ENCODE results near the gene CLCF1.

Gene CLCF1

GRCh38 chr11:67374571-67375281, 1.3 kb upstream of the CLCF1 start:
- DNase-seq, result no peak

GRCh38 chr11:67373648-67374570, 511 bp upstream of the CLCF1 start:
- no peak for DNase-seq

- DNase-seq, result no peak
Observed at GRCh38 chr11:67372321-67372992, 941 bp downstream of the CLCF1 start.

- no peak for DNase-seq
Observed at GRCh38 chr11:67371911-67372320, 1.5 kb downstream of the CLCF1 start.

- no peak for DNase-seq
Observed at GRCh38 chr11:67371189-67371910, 2.0 kb downstream of the CLCF1 start.

GRCh38 chr11:67370351-67371076, 2.9 kb downstream of the CLCF1 start:
- DNase-seq, result no peak

- no peak for DNase-seq
Observed at GRCh38 chr11:67369801-67370284, 3.6 kb downstream of the CLCF1 start.

GRCh38 chr11:67369275-67369674, 4.1 kb downstream of the CLCF1 start:
- no peak for DNase-seq

- no peak for DNase-seq
Observed at GRCh38 chr11:67368621-67369020, 4.8 kb downstream of the CLCF1 start.

GRCh38 chr11:67367761-67368227, 5.6 kb downstream of the CLCF1 start:
- no peak for DNase-seq

GRCh38 chr11:67366961-67367760, 6.2 kb downstream of the CLCF1 start:
- DNase-seq, result no peak

- DNase-seq, result no peak
Observed at GRCh38 chr11:67366546-67366945, 6.9 kb downstream of the CLCF1 start.

- no peak for DNase-seq
Observed at GRCh38 chr11:67365736-67366444, 7.5 kb downstream of the CLCF1 start.

GRCh38 chr11:67364783-67365722, 8.3 kb downstream of the CLCF1 start:
- no peak for DNase-seq

GRCh38 chr11:67364169-67364568, 9.2 kb downstream of the CLCF1 start:
- DNase-seq, result no peak

GRCh38 chr11:67357831-67358670, 15.3 kb downstream of the CLCF1 start:
- no peak for DNase-seq

GRCh38 chr11:67356864-67357561, 16.4 kb downstream of the CLCF1 start:
- DNase-seq, result peak in 1 of 2 experiments; percentile 9

All from NCI-H187 (cell line).